ENCODE measurements around the gene LSG1. TPM values are rescaled to one million over a fixed set of nuclear protein-coding genes. Genes with fewer than 3 reads are reported as not detected.
A peak's percentile ranks its signal among the peaks of the same experiment; 100 is the strongest.

The LSG1 gene
- polyA plus RNA-seq, 1 donor from 2014 or later, result 35.5 TPM

DNA sequence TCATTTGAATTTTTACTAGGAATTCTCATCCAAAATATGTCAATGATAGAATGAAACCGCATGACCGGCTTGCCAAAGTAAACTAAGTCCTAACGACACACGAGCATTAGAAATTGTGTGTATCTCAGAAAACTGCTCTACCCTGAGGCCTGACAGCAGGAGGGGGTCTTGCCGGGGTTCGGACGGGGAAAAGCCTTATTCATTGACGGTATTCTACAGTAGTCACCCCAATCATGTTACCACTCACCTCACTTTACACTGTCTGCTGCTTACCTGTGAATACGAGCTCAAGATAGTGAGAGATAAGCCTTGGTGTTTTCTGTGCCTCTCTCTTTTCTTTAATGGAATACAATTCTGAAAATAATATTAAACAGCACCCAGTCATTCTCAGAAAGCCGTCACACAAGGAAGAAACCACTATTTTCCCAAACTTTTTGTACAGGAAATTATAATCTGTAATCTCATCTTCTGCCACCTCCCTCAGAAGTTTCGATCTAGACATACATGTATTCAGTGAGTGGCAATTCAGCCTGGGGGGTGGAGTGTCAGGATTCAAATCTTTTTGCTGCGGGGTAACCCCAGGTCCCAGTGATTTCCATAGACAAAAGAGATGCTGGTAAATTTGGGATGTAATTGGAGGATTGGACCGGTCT lies 13.2 kb upstream of the LSG1 start:
- Histone ChIP-seq H3K4me2 (ENCODE audit: low read length) (peak overlapping the region; percentile 62), H3K4me3 (ENCODE audit: low read length) (peak overlapping the region; percentile 74), H3K27ac (ENCODE audit: low read length) (no peak overlapping the region), H3K27me3 (ENCODE audit: insufficient read depth, low read depth, low read length) (peaks cover 58% of the 10 kb centered on the region), H3F3A (ENCODE audit: insufficient read depth, low read length, poor library complexity, severe bottlenecking) (no peaks in the 10 kb centered on the region), H3K36me3 (ENCODE audit: insufficient read depth, low read length) (no peaks in the 10 kb centered on the region), H2AFZ (ENCODE audit: low read depth, low read length) (peak overlapping the region; percentile 1), H4K20me1 (ENCODE audit: insufficient read depth) (no peaks in the 10 kb centered on the region), H3K79me2 (replicated peaks; ENCODE audit: insufficient read depth, low read length) (no peaks in the 10 kb centered on the region), H3K9me3 (ENCODE audit: low read length) (no peaks in the 10 kb centered on the region), H3K9me2 (ENCODE audit: insufficient read depth, low read length) (no peaks in the 10 kb centered on the region), H3K9ac (ENCODE audit: low read length) (peak overlapping the region; percentile 36)
- TF ChIP-seq EZH2 (IDR thresholded peaks at IDR 0.05; ENCODE audit: borderline replicate concordance, insufficient read depth, low read length, poor library complexity, severe bottlenecking) (no peak), POLR2AphosphoS5 (IDR thresholded peaks at IDR 0.05) (no peak), CTCF (IDR thresholded peaks at IDR 0.05; ENCODE audit: poor library complexity, severe bottlenecking) (no peak), SMC3 (conservative IDR thresholded peaks at IDR 0.05; ENCODE audit: poor library complexity) (no peak)

DNA sequence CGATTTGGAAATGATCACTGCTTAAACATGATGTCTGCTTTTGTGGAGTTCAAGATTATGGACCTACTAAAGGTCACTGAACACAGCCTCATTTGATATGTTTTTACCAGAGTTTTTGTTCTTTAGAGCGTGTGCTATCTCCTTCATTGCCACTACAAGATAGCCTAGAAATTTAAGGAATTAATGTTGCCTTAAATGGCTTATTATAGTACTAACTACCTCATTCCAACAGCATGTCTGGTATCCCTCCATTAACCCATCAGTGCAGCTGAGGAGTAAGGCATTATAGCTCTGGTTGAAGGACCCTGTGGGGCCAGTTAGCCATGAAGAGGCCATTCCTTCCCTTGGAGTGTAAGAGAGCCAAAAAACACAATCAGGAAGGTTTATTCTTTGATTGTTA lies 11.4 kb upstream of the LSG1 start:
- no peak overlapping the region for H3K4me2 ChIP-seq (ENCODE audit: low read length)
- H3K9me2 ChIP-seq (ENCODE audit: insufficient read depth, low read length), result no peaks in the 10 kb centered on the region
- H3K9me3 ChIP-seq (ENCODE audit: low read length), result no peaks in the 10 kb centered on the region
- H3K4me3 ChIP-seq (ENCODE audit: low read length), result no peak overlapping the region
- no peak overlapping the region for H3K27ac ChIP-seq (ENCODE audit: low read length)
- no peak overlapping the region for H3K9ac ChIP-seq (ENCODE audit: low read length)
- TF ChIP-seq RAD21 (conservative IDR thresholded peaks at IDR 0.05), result no peak
- TF ChIP-seq EZH2 (IDR thresholded peaks at IDR 0.05; ENCODE audit: borderline replicate concordance, insufficient read depth, low read length, poor library complexity, severe bottlenecking), result no peak
- no peak for TF ChIP-seq EP300 (conservative IDR thresholded peaks at IDR 0.05; ENCODE audit: poor library complexity, severe bottlenecking)
- no peak for TF ChIP-seq TAF1 (IDR thresholded peaks at IDR 0.05; ENCODE audit: low read depth)
- H2AFZ ChIP-seq (ENCODE audit: low read depth, low read length), result no peak overlapping the region
- no peaks in the 10 kb centered on the region for H4K20me1 ChIP-seq (ENCODE audit: insufficient read depth)
- peaks cover 47% of the 10 kb centered on the region for H3K27me3 ChIP-seq (ENCODE audit: insufficient read depth, low read depth, low read length)
- no peaks in the 10 kb centered on the region for H3K36me3 ChIP-seq (ENCODE audit: insufficient read depth, low read length)
- no peaks in the 10 kb centered on the region for H3F3A ChIP-seq (ENCODE audit: insufficient read depth, low read length, poor library complexity, severe bottlenecking)
- no peaks in the 10 kb centered on the region for H3K79me2 ChIP-seq (replicated peaks; ENCODE audit: insufficient read depth, low read length)

- Histone ChIP-seq H2AFZ (ENCODE audit: low read depth, low read length) (no peak overlapping the region), H3K36me3 (ENCODE audit: insufficient read depth, low read length) (no peaks in the 10 kb centered on the region), H3K79me2 (replicated peaks; ENCODE audit: insufficient read depth, low read length) (no peaks in the 10 kb centered on the region), H3K4me2 (ENCODE audit: low read length) (no peak overlapping the region), H3K9me2 (ENCODE audit: insufficient read depth, low read length) (no peaks in the 10 kb centered on the region), H3K27me3 (ENCODE audit: insufficient read depth, low read depth, low read length) (peaks cover 41% of the 10 kb centered on the region), H3F3A (ENCODE audit: insufficient read depth, low read length, poor library complexity, severe bottlenecking) (no peaks in the 10 kb centered on the region), H4K20me1 (ENCODE audit: insufficient read depth) (no peaks in the 10 kb centered on the region), H3K9ac (ENCODE audit: low read length) (no peak overlapping the region), H3K9me3 (ENCODE audit: low read length) (no peaks in the 10 kb centered on the region), H3K27ac (ENCODE audit: low read length) (no peak overlapping the region), H3K4me3 (ENCODE audit: low read length) (no peak overlapping the region)
- no peak for TF ChIP-seq TAF1 (IDR thresholded peaks at IDR 0.05; ENCODE audit: low read depth)
- peak; percentile 97 for TF ChIP-seq CTCF (IDR thresholded peaks at IDR 0.05; ENCODE audit: poor library complexity, severe bottlenecking)
- no peak for TF ChIP-seq REST (IDR thresholded peaks at IDR 0.05; ENCODE audit: borderline replicate concordance)
- peak; percentile 98 for TF ChIP-seq SMC3 (conservative IDR thresholded peaks at IDR 0.05; ENCODE audit: poor library complexity)
- TF ChIP-seq POLR2AphosphoS5 (IDR thresholded peaks at IDR 0.05), result no peak
- peak; percentile 29 for TF ChIP-seq EP300 (conservative IDR thresholded peaks at IDR 0.05; ENCODE audit: poor library complexity, severe bottlenecking)
- TF ChIP-seq RAD21 (conservative IDR thresholded peaks at IDR 0.05), result peak; percentile 98
- no peak for TF ChIP-seq EZH2 (IDR thresholded peaks at IDR 0.05; ENCODE audit: borderline replicate concordance, insufficient read depth, low read length, poor library complexity, severe bottlenecking)
- peak; percentile 45 for TF ChIP-seq MXI1 (conservative IDR thresholded peaks at IDR 0.05; ENCODE audit: poor library complexity, severe bottlenecking)
These were observed 10.8 kb upstream of the LSG1 start for GRCh38 chr3:194682694-194683310.
